HPDE6-E6E7 (cell line): ENCODE measurements around the gene ETV4.
A peak's percentile ranks its signal among the peaks of the same experiment; 100 is the strongest.

Experiments used
- DNase-seq: peaks from one replicate; pipeline ENCODE4 v3.0.0; 2011; ENCODE audit warnings: missing footprints; ENCODE audit errors: extremely low spot score

The ETV4 gene

DNA sequence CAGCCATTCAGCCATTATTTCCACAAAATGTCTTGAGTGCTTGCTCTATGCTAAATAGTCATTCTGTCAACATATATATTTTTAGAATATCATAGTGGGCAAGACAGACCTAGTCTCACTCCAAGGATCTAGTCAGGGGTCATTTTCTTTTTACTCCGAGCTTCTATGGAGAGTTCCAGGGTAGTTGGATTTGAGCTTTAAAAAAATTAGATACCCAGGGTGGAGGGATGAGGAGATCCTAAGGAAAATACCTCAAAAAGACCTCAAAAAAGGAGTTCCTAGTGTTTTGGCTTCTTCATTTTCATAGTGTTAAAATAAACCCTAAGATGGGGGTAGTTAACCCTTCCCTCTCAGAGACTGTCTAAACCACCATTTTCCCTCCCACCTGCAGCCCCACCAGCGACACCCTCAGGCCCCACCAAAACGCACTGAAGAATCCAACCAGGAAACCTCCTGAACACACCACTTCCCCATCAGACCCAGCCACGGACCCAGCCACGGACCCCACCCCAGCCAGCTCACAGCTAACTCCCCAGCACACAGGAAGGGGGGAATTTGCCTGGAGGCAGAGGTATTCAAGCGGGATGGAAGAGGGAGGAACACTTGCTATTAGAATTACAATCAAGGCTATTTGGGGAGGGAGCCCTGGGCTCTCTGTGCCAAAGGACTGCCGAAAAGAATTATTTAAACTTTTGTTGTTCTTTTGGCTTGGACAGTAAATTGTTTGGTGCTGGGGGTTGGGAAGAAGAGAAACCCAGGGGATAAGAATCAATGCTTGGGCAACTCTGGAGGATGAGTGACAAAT is 2.2 kb downstream of the ETV4 start:
- DNase-seq, result no peak

DNA sequence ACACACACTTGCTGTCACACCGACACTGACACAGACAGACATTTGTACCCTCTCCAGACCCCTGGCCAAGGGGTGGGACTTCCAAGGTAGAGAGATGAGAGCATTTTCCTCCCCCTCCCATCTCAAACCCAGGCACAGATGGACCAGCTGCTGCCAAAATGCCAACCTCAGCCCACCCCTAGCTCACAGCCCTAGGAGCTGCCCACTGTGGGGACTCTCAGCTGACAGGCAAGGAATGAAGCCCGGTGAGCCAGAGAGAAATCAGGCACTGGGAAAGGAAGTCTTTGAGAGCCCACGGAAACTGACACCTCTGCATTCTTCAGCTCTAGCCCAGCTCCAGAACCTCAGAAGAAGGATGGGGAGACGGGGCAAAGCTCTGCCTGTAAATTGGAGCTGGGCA is 2.8 kb downstream of the ETV4 start:
- no peak for DNase-seq

DNA sequence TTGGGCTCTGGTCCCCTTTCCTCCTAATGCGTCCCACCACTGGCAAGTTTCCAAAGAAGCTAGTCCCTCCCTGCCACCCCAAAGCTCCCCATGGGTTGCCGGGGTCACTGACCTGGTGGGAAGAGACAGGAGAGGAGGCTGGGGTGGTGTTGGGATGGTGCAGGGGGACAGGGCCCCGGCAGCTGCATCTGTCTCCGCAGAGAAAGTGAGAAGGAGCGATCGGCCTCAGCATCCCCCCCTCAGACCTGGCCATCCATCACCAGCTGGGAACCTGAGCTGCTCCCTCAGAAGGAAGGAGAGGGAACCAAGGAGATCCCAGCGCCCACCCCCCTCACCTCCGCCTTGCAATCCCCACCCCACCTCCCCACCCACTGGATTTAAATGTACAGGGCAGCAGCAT is 3.3 kb downstream of the ETV4 start:
- no peak for DNase-seq

DNA sequence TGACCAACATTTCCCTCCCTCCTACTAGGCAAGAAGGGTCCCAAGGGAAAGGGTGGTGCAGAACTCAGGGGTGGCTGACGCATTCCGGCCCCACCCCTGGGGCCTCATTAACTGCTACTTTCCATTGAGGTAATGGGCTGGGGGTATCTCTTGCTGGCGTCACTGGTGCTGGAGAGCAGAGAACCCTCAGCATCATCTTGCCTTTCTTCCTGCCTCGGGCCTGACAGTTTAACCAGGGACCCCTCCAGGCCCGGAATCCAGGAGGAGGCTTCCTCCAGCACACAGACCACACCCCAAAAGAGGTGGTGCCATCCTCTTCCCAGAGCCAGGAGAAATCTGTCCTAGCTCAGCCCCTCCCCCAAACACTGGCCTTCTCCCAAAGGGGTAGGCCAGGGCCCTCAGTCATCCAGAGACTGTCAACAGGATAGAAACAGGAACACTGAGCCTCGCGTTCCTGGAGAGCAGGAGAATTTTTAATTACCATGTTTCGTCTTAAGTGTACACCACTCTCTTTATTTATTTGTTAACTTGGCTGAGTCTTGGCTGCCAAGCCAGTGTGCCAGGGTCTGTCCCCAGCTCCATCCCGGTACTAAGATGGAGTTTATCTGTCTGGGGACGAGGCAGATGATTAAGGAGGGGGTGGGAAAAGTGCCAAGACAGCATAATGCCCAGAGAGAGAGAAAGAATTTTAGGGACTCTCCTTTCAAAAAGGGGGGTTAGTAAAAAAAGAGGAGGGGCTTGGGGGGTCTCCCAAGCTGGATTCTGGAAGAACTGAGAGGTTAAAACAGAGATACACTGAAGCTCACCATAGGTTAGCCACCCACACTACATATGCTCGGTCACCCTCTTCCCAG is 5.1 kb downstream of the ETV4 start:
- DNase-seq, result no peak

DNA sequence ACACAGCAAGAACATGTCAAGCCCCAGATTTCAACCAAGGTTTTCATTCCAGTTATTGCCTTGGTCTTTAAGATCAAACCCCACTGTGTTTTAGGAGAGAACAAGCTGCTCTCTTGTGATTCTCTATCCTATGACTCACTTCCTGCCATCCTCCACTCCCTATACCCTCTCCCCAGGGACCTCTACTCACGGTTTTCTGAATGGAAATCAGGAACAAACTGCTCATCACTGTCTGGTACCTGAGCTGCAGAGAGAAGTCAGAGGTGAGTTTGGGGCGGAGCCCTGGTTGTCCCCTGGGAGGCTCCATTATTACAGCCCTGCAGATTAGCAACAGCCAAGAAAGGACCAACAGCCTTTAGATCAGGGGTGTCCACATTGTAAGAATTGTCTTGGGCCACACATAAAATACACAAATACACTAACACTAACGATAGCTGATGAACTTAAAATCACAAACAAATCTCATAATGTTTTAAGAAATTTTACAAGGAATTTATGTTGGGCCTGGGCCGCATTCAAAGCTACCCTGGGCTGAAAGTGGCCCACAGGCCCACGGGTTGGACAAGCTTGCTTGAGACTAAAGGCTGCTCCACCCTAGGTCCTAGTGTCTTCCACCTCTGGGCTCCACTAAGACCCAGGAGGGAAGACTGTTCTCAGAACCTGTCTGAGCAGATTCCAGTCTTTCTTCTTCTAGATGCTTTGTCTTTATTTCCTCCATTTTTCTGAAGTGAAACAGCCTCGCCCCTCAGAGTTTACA is 9.7 kb downstream of the ETV4 start:
- DNase-seq, result peak; percentile 46

DNA sequence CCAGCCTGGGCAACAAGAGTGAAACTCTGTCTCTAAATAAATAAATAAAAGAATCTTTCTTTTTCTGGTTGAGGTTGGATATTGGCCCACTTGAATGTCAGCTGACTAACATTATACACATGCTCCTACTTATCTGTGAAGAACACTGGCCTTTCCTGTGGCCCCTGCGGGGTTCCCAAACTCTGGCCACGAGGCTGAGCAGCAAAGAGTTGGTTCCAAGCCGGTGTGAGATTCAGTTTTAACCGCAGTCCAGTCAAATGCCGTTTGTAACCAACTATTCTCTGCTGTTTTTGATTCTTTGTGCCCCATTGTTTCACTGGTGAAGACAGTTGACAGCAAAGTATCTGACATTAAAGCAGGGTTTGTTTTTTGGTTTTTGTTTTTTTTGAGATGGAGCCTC is 11.2 kb downstream of the ETV4 start:
- DNase-seq, result no peak

DNA sequence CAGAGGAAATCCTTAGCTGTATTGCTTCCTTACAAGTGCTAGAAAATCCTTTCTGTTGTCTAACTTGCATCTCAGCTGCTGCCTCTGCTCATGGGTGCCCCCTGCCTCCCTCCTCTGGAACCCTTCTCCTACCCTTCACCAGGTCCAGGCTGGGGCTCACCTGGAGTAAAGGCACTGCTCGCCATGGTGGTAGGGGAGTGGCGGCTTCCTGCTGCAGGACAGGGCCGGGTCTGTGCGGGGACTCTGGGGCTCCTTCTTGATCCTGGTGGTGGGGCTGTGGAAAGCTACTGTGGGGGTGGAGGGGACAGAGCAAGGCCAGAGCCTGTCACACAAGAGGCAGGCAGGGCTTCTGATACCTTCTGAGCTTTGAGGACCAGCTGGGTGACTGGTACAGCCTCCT is 12.4 kb downstream of the ETV4 start:
- no peak for DNase-seq

DNA sequence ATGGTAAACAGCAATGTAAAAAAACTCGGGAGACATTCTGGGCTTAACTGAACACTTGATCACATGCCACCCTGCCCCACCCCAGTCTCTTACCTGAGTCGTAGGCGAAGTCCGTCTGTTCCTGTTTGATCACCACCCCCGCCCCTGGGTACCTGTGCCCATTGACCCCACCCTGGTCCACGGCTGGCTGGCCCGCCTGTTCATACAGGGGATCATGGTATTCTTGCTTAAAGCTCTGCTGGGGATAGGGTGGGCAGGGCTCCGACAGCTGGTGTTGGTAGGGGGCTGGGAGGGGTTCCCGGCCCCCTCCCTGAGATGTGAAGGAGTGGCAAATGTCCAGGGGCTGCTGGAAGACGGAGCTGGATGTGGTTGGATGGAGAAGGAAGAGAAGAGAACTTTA is 13.6 kb downstream of the ETV4 start:
- DNase-seq, result no peak

DNA sequence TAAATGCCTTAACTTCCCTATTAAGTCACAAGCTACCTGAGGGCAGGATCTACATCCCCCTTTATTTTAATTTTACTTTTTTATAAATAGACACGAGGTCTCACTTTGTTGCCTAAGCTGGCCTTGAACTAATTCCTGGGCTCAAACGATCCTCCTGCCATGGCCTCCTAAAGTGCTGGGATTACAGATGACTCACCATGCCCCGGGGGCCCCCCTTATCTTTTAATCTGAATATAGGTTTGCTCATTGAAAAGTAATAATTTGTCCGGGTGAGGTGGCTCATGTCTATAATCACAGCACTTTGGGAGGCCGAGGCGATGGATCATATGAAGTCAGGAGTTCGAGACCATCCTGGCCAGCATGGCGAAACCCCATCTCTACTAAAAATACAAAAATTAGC is 14.2 kb downstream of the ETV4 start:
- DNase-seq, result no peak

DNA sequence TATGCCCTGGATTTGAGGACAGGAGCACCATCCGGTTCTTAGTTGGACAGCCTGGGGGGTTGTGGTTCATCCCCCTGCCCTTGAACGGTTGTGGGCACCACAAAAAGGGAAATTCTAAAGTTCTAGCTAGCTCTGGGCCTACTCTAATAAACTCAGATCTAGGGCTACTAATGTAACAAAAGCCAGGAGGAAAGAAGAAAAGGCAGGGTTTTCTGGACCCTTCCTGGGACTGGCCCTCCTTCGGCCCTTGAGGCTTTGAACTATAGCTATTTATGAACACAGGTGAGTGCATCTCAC is 15.1 kb downstream of the ETV4 start:
- DNase-seq, result no peak

DNA sequence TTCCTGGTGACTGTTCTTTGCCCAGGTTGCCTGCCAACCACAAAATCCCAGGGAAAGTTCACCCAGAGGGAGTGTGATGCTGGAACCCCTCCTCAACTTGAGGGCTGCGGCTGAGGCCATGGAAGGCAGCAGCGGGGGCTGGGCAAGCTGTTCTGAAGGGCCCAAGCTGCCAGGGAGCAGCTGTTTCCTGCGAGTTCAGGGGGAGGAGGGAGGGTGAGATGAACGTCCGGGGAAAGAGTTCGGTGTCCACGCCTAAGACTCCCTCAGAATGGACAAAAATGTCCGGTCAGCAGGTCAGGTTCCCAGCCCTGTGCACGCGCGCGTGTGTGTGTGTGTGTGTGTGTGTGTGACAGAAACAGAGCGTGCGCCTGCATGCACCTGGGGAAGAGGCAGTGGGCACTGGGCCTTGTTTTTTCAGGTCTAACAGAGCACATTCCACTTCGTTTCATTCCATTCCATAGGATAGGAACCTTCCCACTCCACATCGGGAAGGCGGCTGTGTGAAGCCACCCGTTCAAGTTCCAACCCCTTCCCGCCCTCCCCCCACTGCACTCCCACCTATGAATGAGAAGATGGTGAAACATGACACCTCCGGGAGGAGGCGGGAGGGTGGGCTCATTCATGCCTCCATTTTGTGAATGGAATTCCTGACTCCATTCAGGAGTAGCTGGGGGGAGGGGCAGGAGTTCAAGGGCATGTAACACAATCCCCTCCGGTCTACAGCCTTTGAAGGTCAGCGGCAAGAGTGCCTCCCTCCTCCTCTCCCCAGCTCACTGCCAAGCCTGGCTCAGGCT is 15.7 kb downstream of the ETV4 start:
- no peak for DNase-seq

DNA sequence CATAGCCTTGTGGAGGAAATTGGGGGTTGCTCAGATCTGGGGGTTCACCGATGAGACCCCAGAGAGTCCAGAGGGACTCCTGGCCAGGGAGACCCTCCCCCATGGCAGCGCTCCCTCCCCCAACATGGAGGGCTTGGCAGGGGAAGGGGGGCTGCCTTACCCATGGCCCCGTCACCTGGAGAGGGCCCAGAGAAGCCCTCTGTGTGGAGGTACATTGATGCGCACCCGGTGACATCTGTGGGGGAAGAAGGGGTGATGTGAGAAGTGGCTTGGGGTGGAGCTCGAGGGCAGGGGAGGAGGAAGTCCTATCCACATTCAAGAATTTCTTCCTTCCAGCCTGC is 16.2 kb downstream of the ETV4 start:
- DNase-seq, result no peak

DNA sequence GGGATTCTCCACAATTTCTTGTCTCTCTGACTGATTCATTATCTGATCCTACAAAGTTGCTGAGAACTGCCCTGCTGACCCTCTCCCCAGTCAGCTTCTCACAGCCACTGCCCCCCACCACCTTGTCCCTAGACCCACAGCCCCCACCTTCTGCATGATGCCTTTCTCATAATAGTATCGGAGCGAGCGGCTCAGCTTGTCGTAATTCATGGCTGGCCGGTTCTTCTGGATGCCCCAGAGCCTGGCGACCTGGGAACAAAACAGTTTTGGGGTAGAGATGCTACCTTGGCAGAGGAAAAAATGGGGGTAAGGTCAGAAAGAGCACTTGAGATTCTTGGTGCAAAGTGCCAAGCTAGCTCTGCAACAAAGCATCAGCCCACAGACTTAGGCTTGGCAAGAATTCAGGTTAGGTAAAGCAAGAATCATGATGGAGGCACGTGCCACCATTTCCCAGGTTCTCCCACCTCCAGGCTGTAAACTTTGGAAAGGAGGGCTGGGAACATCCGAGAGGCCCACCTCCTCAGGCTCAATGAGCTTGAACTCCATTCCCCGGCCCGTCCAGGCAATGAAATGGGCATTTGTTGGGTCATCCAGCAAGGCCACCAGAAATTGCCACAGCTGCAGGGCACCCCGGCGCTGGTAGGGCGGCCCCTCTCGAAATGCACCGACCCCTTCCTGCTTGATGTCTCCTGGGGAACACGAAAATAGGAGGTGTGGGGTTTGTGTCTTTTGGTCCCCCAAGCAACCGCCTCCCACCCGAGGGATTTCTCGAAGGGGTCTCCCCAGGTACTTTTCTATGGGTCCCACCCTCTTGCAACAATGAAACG is 16.9 kb downstream of the ETV4 start:
- DNase-seq, result no peak

DNA sequence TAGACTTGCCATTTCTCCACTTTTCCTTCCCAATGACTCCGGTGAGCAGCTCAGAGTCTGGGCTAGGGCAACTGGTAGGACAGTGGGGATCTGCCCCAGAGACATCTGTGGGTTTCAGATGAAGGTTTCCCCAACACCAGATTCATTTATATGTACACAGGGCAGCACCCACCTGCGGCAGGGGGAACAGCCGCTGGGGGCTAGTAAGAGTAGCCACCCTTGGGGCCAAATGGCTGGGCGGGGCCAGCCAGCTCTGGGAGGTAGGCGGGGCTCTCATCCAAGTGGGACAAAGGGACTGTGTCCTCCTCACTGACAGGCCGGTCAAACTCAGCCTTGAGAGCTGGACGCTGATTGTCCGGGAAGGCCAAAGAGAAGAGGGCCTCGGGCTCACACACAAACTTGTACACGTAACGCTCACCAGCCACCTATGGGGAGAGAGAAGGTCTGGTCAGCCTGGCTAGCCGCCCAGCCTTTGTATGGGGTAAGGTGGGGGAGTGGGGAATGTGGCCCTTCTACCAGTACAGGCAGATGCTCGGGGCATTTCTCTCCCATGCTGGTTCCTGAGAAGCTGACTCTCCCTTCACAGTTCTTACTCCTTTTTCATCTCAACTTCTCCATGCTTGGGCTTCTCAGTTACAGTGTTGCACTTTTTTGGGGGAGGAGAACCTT is 17.7 kb downstream of the ETV4 start:
- DNase-seq, result no peak

DNA sequence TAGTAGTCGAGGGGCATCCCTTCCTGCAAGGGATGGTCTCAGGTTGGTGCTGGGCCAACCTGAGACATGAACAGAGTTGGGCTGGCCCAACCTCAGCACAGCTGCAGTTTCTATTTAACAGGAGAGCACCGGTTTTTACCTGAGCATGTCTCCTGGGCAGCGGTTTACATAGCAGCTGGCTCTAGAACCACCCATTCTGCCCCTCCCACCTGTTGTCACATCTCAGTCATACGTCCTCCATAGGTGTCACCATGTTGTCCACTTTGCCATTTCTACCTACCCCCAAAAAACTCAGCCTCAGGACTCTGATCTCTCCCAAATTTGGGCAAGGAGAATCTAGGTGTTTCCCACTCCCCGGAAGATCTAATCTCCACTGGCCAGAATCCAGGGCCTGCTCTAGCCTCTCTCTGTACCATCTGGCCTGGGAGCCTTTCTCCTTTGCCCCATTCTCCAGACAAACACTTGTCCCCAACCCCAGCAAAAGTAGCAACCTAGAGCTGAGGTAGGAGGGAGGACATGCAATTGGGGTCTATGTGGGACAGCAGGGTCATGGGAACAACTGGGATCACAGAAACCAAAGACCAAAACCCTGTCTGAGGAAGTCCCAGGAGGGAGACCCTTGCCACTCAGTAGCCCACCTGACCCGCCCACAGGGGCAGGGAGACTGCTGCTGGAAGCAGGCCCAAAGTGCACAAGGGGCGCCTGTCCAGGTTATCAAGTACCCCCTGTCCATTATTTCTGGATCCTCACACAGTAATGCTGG is 19.1 kb downstream of the ETV4 start:
- DNase-seq, result no peak

DNA sequence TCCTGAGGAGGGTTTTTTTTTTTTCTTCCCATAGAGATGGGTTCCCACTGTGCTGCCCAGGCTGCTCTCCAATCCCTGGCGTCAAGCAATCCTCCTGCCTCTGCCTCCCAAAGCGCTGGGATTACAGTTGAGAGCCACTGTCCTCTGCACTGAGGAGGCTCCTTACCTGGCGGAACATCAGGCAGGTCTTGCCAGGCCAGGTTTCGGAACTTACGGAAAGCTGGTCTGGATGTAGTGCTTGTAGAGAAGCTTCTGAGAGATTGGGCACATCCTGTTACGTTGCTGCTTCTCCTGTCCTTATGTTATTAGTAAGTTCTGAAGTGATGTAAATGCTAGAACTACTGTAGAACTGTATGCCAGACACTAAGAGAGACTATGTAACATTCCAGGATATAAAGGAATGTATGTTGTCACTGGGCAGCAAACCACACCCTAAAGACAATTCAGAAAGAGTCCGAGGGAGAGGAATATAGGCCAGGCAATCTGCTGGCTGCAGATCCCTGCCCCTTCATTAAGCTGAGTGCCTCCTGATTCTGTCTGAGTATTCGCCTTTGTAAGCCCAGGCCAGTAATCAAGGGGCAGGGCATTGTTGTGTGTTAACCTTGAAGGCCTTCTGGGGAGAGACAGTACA is 21.1 kb downstream of the ETV4 start:
- no peak for DNase-seq

DNA sequence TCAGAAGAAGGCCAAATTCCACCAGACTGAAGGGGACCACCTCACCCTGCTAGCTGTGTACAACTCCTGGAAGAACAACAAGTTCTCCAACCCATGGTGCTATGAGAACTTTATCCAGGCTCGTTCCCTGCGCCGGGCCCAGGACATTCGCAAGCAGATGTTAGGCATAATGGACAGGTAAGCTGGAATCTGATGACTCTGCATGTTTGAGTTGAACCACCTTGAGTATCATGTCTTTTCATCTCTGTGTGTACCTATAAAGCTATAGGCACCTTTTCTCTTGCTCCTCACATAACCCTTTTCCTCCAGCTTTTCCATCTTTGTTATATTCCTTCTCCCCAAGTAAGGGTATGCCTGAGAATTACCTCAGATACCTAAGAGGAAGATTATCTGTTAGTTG is 24.8 kb downstream of the ETV4 start:
- no peak for DNase-seq

DNA sequence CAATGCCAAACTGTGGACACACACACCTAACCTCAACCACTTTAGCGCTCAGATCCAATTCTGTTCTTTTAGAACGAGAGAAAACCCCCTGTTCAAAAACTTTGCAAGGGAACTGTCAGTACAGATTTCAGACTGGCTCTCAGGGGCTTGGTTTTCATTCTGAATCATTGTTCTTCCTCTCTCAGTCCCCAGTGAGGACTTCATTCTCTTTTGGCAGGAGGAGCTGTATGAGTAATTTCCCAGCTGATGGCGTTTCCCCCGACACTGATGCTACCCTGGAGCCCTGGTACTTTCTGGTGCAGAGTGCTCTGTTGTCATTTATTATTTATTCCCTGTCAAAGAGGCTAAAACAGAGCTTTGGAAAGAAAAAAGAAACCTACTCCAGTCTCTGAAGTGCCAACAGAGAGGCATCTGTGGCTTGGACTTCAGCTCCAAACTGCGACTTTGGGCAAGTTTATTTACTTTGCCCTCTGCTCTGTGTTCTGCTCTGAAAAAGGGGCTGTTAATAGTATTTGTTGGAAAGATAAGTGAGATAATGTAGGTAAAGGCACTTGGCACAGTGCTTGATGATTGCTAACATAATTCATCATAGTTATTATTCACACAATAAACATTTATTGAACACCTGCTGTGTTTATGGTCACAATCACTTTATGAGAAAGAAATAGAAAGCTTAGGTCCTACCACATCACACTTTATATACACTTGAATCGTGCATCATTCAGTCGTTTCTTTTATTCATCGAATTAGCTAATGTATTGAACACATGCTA is 28.3 kb downstream of the ETV4 start:
- DNase-seq, result no peak

DNA sequence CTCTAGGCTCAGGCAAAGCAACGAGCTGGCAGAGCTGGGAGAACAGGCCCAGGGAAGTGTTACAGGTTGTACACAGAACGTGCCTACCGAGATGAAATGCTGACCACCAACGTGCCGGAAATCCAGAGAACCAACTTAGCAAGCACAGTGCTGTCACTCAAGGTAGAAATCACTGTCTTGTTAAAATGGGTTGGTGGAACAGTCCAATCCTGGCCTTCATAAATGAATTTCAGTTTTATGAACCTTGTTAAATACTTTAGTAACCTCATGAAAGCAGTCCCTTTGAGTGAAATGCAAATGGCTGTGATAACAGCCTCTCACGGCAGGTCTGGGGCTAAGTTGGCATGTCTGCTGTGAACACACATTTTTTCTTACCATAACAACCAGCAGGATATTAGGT is 29.0 kb downstream of the ETV4 start:
- no peak for DNase-seq
